Panc1 (cell line): ENCODE data around the gene RNASE9. TPM values are rescaled to one million over a fixed set of nuclear protein-coding genes. Genes with fewer than 3 reads are reported as not detected.

Source experiments
- ATAC-seq: fragments of 200-7000 bp; cut with Tn5 transposase; 2 replicates; pipeline ENCODE4 v1.9.1; 2020; ENCODE audit warnings: mild to moderate bottlenecking, moderate library complexity
- BruUV-seq: library from RNA; stranded (reverse); fragments of 400-500 nt; replicated peaks from 2 replicates; lab custom pipeline; 2021; lab: Mats Ljungman, UMichigan
- CTCF ChIA-PET: fragments of 300-600 bp; sonication (Branson Sonifier 250); formaldehyde crosslinking; loops from one replicate; lab custom pipeline; 2022; ENCODE audit warnings: antibody characterized with exemption; lab: Charles Lee
- POLR2A ChIA-PET: fragments of 300-600 bp; sonication (Branson Sonifier 250); formaldehyde crosslinking; loops from one replicate; lab custom pipeline; 2022; ENCODE audit warnings: antibody characterized with exemption; lab: Charles Lee
- DNase-seq: peaks from one replicate; pipeline ENCODE4 v3.0.0-alpha.2; 2010; ENCODE audit warnings: low read depth, low spot score
- H3K27ac ChIP-seq: 2 replicates; pipeline ENCODE4 v1.5.1; 2011; ENCODE audit warnings: mild to moderate bottlenecking, low read length, inconsistent platforms
- H3K27me3 ChIP-seq: fragments of 200-500 bp; sonication (Bioruptor generic); 2 replicates; pipeline ENCODE4 v1.6.0; 2014; ENCODE audit warnings: low read length, inconsistent platforms; ENCODE audit not compliant: control insufficient read depth, insufficient read depth
- H3K36me3 ChIP-seq: fragments of 200-500 bp; sonication (Bioruptor generic); 2 replicates; pipeline ENCODE4 v1.5.1; 2014; ENCODE audit warnings: inconsistent platforms, mild to moderate bottlenecking, low read length, moderate library complexity; ENCODE audit not compliant: control insufficient read depth, insufficient read depth
- H3K4me1 ChIP-seq: 2 replicates; pipeline ENCODE4 v1.5.1; 2011; ENCODE audit warnings: inconsistent platforms, mild to moderate bottlenecking, low read length, moderate library complexity; ENCODE audit not compliant: control insufficient read depth, insufficient read depth
- H3K4me3 ChIP-seq, 2 experiments: 2 replicates each; pipeline ENCODE4 v1.5.1; 2011 to 2012; ENCODE audit warnings: low read depth in 2 of 2, low read length in 2 of 2, mild to moderate bottlenecking in 2 of 2, inconsistent platforms in 1 of 2, moderate library complexity in 1 of 2
- H3K9me3 ChIP-seq: fragments of 200-500 bp; sonication (Bioruptor generic); 2 replicates; pipeline ENCODE4 v1.5.1; 2014; ENCODE audit warnings: low read depth, mild to moderate bottlenecking, inconsistent platforms, low read length, moderate library complexity; ENCODE audit not compliant: control insufficient read depth, insufficient read depth
- POLR2AphosphoS5 ChIP-seq: IDR thresholded peaks from 2 replicates; pipeline ENCODE4 v1.6.1; 2012; ENCODE audit warnings: mild to moderate bottlenecking, low read depth, low read length, moderate library complexity
- SIN3A ChIP-seq: IDR thresholded peaks from 2 replicates; pipeline ENCODE4 v1.6.1; 2012; ENCODE audit warnings: low read depth, mild to moderate bottlenecking, low read length, moderate library complexity, borderline replicate concordance; ENCODE audit not compliant: insufficient read depth
- TCF7L2 ChIP-seq: IDR thresholded peaks from 2 replicates; pipeline ENCODE4 v1.6.1; 2011; ENCODE audit warnings: mild to moderate bottlenecking, low read depth, low read length, inconsistent platforms
- in situ Hi-C: cut with HindIII; loops from 2 replicates; pipeline ENCODE4 v1.10.0; 2016; ENCODE audit warnings: low sequenced_read_pairs, low pct_unique_long_range_greater_than_20kb
- intact Hi-C: fragments of 100-400 bp; cut with micrococcal nuclease; formaldehyde crosslinking; loops from one replicate; pipeline ENCODE4 v1.10.0; 2022; ENCODE audit not compliant: unreplicated experiment
- total RNA-seq: library from RNA; stranded (reverse); gene quantifications from one replicate; pipeline ENCODE4 v1.2.1, GENCODE V29; 2021; ENCODE audit not compliant: unreplicated experiment
- TF ChIP-seq, protein P1 (sequence below), 2 experiments: IDR thresholded peaks; 2 replicates each; pipeline ENCODE4 v1.6.1; 2011 to 2012; ENCODE audit warnings: low read depth in 2 of 2, control low read depth in 1 of 2, low read length in 1 of 2, mild to moderate bottlenecking in 1 of 2, moderate library complexity in 1 of 2; ENCODE audit not compliant: insufficient read depth in 1 of 2
- TF ChIP-seq, protein P2 (sequence below): fragments of 450-650 bp; IDR thresholded peaks from 2 replicates; pipeline ENCODE4 v1.5.1; 2017; ENCODE audit warnings: mild to moderate bottlenecking

RNASE9 gene
- total RNA-seq, 1 experiment from 2014 or later, result not detected

DNA sequence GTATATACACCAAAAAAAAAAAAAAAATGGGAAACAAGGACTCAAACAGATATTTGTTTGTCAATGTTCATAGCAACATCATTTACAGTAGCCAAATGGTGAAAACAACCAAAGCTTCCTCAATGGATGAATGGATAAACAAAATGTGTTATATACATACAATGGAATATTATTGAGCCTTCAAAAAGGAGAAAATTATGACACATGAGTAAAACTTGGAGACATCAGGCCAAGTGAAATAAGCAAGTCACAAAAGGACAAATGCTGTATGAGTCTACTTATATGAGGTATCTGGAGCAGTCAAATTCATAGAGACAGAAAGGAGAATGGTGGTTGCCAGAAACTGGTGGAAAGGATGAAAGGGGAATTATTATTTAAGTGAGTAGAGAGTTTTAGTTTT is 7.8 kb downstream of the RNASE9 start:
- H3K4me3 ChIP-seq, result no peak overlapping the region
- H3K27ac ChIP-seq, result no peak overlapping the region
- H3K9me3 ChIP-seq, result no peaks in the 10 kb centered on the region
- in situ Hi-C loops, result no loop called here
- no TSS peak for BruUV-seq
- no peaks in the 10 kb centered on the region for H3K4me1 ChIP-seq
- no peak for ATAC-seq
- CTCF ChIA-PET, result no interaction called here
- POLR2A ChIA-PET, result no interaction called here
- TF ChIP-seq POLR2AphosphoS5 (no peak), TCF7L2 (no peak), SIN3A (no peak)
- TF ChIP-seq, protein P1, sequence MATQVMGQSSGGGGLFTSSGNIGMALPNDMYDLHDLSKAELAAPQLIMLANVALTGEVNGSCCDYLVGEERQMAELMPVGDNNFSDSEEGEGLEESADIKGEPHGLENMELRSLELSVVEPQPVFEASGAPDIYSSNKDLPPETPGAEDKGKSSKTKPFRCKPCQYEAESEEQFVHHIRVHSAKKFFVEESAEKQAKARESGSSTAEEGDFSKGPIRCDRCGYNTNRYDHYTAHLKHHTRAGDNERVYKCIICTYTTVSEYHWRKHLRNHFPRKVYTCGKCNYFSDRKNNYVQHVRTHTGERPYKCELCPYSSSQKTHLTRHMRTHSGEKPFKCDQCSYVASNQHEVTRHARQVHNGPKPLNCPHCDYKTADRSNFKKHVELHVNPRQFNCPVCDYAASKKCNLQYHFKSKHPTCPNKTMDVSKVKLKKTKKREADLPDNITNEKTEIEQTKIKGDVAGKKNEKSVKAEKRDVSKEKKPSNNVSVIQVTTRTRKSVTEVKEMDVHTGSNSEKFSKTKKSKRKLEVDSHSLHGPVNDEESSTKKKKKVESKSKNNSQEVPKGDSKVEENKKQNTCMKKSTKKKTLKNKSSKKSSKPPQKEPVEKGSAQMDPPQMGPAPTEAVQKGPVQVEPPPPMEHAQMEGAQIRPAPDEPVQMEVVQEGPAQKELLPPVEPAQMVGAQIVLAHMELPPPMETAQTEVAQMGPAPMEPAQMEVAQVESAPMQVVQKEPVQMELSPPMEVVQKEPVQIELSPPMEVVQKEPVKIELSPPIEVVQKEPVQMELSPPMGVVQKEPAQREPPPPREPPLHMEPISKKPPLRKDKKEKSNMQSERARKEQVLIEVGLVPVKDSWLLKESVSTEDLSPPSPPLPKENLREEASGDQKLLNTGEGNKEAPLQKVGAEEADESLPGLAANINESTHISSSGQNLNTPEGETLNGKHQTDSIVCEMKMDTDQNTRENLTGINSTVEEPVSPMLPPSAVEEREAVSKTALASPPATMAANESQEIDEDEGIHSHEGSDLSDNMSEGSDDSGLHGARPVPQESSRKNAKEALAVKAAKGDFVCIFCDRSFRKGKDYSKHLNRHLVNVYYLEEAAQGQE (IDR thresholded peaks at IDR 0.05; ENCODE audit: insufficient read depth in 1 of 2, low read depth in 2 of 2, low read length in 1 of 2), result no peak
- TF ChIP-seq, protein P2, sequence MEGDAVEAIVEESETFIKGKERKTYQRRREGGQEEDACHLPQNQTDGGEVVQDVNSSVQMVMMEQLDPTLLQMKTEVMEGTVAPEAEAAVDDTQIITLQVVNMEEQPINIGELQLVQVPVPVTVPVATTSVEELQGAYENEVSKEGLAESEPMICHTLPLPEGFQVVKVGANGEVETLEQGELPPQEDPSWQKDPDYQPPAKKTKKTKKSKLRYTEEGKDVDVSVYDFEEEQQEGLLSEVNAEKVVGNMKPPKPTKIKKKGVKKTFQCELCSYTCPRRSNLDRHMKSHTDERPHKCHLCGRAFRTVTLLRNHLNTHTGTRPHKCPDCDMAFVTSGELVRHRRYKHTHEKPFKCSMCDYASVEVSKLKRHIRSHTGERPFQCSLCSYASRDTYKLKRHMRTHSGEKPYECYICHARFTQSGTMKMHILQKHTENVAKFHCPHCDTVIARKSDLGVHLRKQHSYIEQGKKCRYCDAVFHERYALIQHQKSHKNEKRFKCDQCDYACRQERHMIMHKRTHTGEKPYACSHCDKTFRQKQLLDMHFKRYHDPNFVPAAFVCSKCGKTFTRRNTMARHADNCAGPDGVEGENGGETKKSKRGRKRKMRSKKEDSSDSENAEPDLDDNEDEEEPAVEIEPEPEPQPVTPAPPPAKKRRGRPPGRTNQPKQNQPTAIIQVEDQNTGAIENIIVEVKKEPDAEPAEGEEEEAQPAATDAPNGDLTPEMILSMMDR, result no peak
- intact Hi-C loops, result no loop called here
- no peaks in the 10 kb centered on the region for H3K27me3 ChIP-seq
- DNase-seq, result no peak
- H3K36me3 ChIP-seq, result no peaks in the 10 kb centered on the region

DNA sequence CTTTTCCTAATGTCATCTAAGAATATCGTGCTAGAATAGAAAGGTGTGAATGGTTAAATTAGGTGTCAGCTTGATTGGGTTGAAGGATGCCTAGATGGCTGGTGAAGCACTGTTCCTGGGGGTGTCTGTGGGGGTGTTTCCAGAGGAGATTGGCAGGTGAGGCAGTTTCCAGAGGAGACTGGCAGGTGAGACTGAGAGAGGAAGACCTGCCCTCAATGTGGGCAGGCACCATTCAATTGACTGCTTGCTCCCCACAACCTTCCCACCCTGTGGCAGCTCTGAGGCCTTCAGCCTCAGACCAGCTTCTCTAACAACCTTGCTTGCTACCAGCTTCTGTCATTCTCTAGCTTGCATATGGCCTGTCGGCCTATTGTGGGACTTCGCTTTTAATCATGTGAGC is 9.2 kb downstream of the RNASE9 start:
- BruUV-seq, result no TSS peak
- H3K27ac ChIP-seq, result no peak overlapping the region
- ChIA-PET POLR2A (no interaction called here), CTCF (no interaction called here)
- TF ChIP-seq, protein P2, result no peak
- TF ChIP-seq SIN3A (no peak), POLR2AphosphoS5 (no peak), TCF7L2 (no peak)
- TF ChIP-seq, protein P1 (IDR thresholded peaks at IDR 0.05; ENCODE audit: insufficient read depth in 1 of 2, low read depth in 2 of 2, low read length in 1 of 2), result no peak
- DNase-seq, result no peak
- H3K4me1 ChIP-seq, result no peaks in the 10 kb centered on the region
- H3K9me3 ChIP-seq, result no peaks in the 10 kb centered on the region
- H3K4me3 ChIP-seq, result no peak overlapping the region
- intact Hi-C loops (no loop called here), in situ Hi-C loops (no loop called here)
- H3K36me3 ChIP-seq, result no peaks in the 10 kb centered on the region
- H3K27me3 ChIP-seq, result no peaks in the 10 kb centered on the region
- no peak for ATAC-seq
